Neural progenitor cell (in vitro differentiated cells): Measurements from ENCODE around the gene CEP290. TPM values are rescaled to one million over a fixed set of nuclear protein-coding genes. Genes with fewer than 3 reads are reported as not detected.

Experiments
- DNase-seq: peaks from one replicate; pipeline ENCODE4 v3.0.0-alpha.2; 2016; ENCODE audit warnings: low spot score
- H2AFZ ChIP-seq: fragments of 200-600 bp; sonication (generic); replicated peaks from 2 replicates; pipeline ENCODE4 v1.6.1; 2016; ENCODE audit warnings: antibody characterized with exemption
- H3F3A ChIP-seq: fragments of 200-600 bp; sonication (generic); 2 replicates; pipeline ENCODE4 v1.6.1; 2016; ENCODE audit warnings: antibody characterized with exemption, low read depth
- H3K27ac ChIP-seq: fragments of 200-600 bp; sonication (generic); 2 replicates; pipeline ENCODE4 v1.5.1; 2016; ENCODE audit warnings: mild to moderate bottlenecking
- H3K27me3 ChIP-seq: fragments of 200-600 bp; sonication (generic); 2 replicates; pipeline ENCODE4 v1.6.1; 2016; ENCODE audit warnings: mild to moderate bottlenecking, moderate library complexity
- H3K36me3 ChIP-seq: fragments of 200-600 bp; sonication (generic); 2 replicates; pipeline ENCODE4 v1.5.1; 2016
- H3K4me1 ChIP-seq: fragments of 200-600 bp; sonication (generic); 2 replicates; pipeline ENCODE4 v1.6.1; 2016; ENCODE audit warnings: mixed run types
- H3K4me2 ChIP-seq: fragments of 200-600 bp; sonication (generic); 2 replicates; pipeline ENCODE4 v1.6.1; 2016
- H3K4me3 ChIP-seq: fragments of 200-600 bp; sonication (generic); 2 replicates; pipeline ENCODE4 v1.5.1; 2016
- H3K79me2 ChIP-seq: fragments of 200-600 bp; sonication (generic); 2 replicates; pipeline ENCODE4 v1.6.1; 2016; ENCODE audit warnings: low read depth
- H3K9ac ChIP-seq: fragments of 200-600 bp; sonication (generic); 2 replicates; pipeline ENCODE4 v1.6.1; 2016
- H3K9me3 ChIP-seq: fragments of 200-600 bp; sonication (generic); 2 replicates; pipeline ENCODE4 v1.5.1; 2016; ENCODE audit warnings: low read depth
- H4K20me1 ChIP-seq: fragments of 200-600 bp; sonication (generic); 2 replicates; pipeline ENCODE4 v1.6.1; 2016; ENCODE audit warnings: low read depth
- H3K27ac Mint-ChIP-seq: 3 replicates; pipeline ENCODE4 v1.8.0; 2021; ENCODE audit warnings: mixed read lengths
- H3K27me3 Mint-ChIP-seq: 2 replicates; pipeline ENCODE4 v1.8.0; 2022; ENCODE audit warnings: low read depth, mild to moderate bottlenecking, inconsistent platforms, moderate library complexity, mixed read lengths; ENCODE audit not compliant: insufficient read depth
- H3K36me3 Mint-ChIP-seq: 3 replicates; pipeline ENCODE4 v1.8.0; 2021; ENCODE audit warnings: mixed read lengths
- H3K4me1 Mint-ChIP-seq: 3 replicates; pipeline ENCODE4 v1.8.0; 2021; ENCODE audit warnings: mixed read lengths
- H3K4me3 Mint-ChIP-seq: 3 replicates; pipeline ENCODE4 v1.8.0; 2021; ENCODE audit warnings: mild to moderate bottlenecking, moderate library complexity, mixed read lengths
- H3K9me3 Mint-ChIP-seq: 3 replicates; pipeline ENCODE4 v1.8.0; 2020; ENCODE audit warnings: mixed read lengths
- CTCF ChIP-seq: fragments of 200-600 bp; sonication (generic); IDR thresholded peaks from 2 replicates; pipeline ENCODE4 v1.5.1; 2017; ENCODE audit warnings: antibody characterized with exemption, mild to moderate bottlenecking
- EZH2 ChIP-seq: fragments of 200-600 bp; sonication (generic); IDR thresholded peaks from 2 replicates; pipeline ENCODE4 v1.6.1; 2017; ENCODE audit warnings: antibody characterized with exemption, mild to moderate bottlenecking, moderate library complexity
- EZH2phosphoT487 ChIP-seq: fragments of 200-600 bp; sonication (generic); IDR thresholded peaks from 2 replicates; pipeline ENCODE4 v1.6.1; 2017; ENCODE audit warnings: antibody characterized with exemption
- total RNA-seq: library from RNA; depleted of rRNA; stranded (reverse); fragments of >200 nt; gene quantifications from 2 replicates; pipeline ENCODE4 v1.2.3, GENCODE V29; 2015; ENCODE audit warnings: low replicate concordance

The CEP290 gene
- total RNA-seq, 1 donor from 2014 or later: 32.1 TPM

GRCh38 chr12:88056571-88056970 lies 85.3 kb downstream of the CEP290 start:
- Histone ChIP-seq H3K4me2 (no peak overlapping the region), H4K20me1 (no peaks in the 10 kb centered on the region), H3K9ac (no peak overlapping the region), H3K9me3 (no peaks in the 10 kb centered on the region), H3K36me3 (no peaks in the 10 kb centered on the region), H3K27me3 (no peaks in the 10 kb centered on the region), H2AFZ (no peak overlapping the region), H3K4me1 (no peaks in the 10 kb centered on the region), H3K4me3 (no peak overlapping the region), H3K79me2 (no peaks in the 10 kb centered on the region), H3F3A (no peaks in the 10 kb centered on the region), H3K27ac (no peak overlapping the region)
- H3K27me3 Mint-ChIP-seq: no peaks in the 10 kb centered on the region
- H3K9me3 Mint-ChIP-seq: no peaks in the 10 kb centered on the region
- H3K4me3 Mint-ChIP-seq: no peak overlapping the region
- no peaks in the 10 kb centered on the region for H3K4me1 Mint-ChIP-seq
- TF ChIP-seq EZH2: no peak
- no peak for TF ChIP-seq CTCF
- TF ChIP-seq EZH2phosphoT487: no peak
- DNase-seq: no peak
- H3K36me3 Mint-ChIP-seq: peaks cover 21% of the 10 kb centered on the region
- H3K27ac Mint-ChIP-seq: no peak overlapping the region

GRCh38 chr12:88052686-88053085 lies 89.2 kb downstream of the CEP290 start:
- peaks cover 14% of the 10 kb centered on the region for H3K36me3 Mint-ChIP-seq
- Histone ChIP-seq H3K27me3 (no peaks in the 10 kb centered on the region), H3K4me2 (no peak overlapping the region), H2AFZ (no peak overlapping the region), H3K4me3 (no peak overlapping the region), H4K20me1 (no peaks in the 10 kb centered on the region), H3K4me1 (no peaks in the 10 kb centered on the region), H3K9ac (no peak overlapping the region), H3F3A (no peaks in the 10 kb centered on the region), H3K9me3 (no peaks in the 10 kb centered on the region), H3K79me2 (no peaks in the 10 kb centered on the region), H3K36me3 (peaks cover 18% of the 10 kb centered on the region), H3K27ac (no peak overlapping the region)
- DNase-seq: peak; percentile 53
- no peaks in the 10 kb centered on the region for H3K9me3 Mint-ChIP-seq
- H3K4me3 Mint-ChIP-seq: no peak overlapping the region
- no peak for TF ChIP-seq EZH2phosphoT487
- TF ChIP-seq EZH2: no peak
- peak; percentile 61 for TF ChIP-seq CTCF
- no peaks in the 10 kb centered on the region for H3K4me1 Mint-ChIP-seq
- no peaks in the 10 kb centered on the region for H3K27me3 Mint-ChIP-seq
- H3K27ac Mint-ChIP-seq: no peak overlapping the region

- no peaks in the 10 kb centered on the region for H3K9me3 ChIP-seq
- Mint-ChIP-seq H3K4me1 (peaks cover 5% of the 10 kb centered on the region), H3K4me3 (no peak overlapping the region), H3K9me3 (no peaks in the 10 kb centered on the region), H3K27me3 (no peaks in the 10 kb centered on the region), H3K27ac (no peak overlapping the region), H3K36me3 (peaks cover 18% of the 10 kb centered on the region)
- peaks cover 29% of the 10 kb centered on the region for H3K79me2 ChIP-seq
- no peaks in the 10 kb centered on the region for H3K27me3 ChIP-seq
- H3K4me2 ChIP-seq: no peak overlapping the region
- H3K27ac ChIP-seq: no peak overlapping the region
- H3K9ac ChIP-seq: no peak overlapping the region
- H3K36me3 ChIP-seq: peaks cover 20% of the 10 kb centered on the region
- TF ChIP-seq CTCF: no peak
- no peak for TF ChIP-seq EZH2phosphoT487
- no peak for TF ChIP-seq EZH2
- no peak overlapping the region for H2AFZ ChIP-seq
- no peaks in the 10 kb centered on the region for H3F3A ChIP-seq
- no peaks in the 10 kb centered on the region for H3K4me1 ChIP-seq
- no peak overlapping the region for H3K4me3 ChIP-seq
- H4K20me1 ChIP-seq: no peaks in the 10 kb centered on the region
- DNase-seq: no peak
Observed at GRCh38 chr12:88044035-88044434, 97.9 kb downstream of the CEP290 start.

GRCh38 chr12:88037770-88038169 lies 104.1 kb downstream of the CEP290 start:
- no peak overlapping the region for H3K4me3 Mint-ChIP-seq
- H3K4me3 ChIP-seq: no peak overlapping the region
- H3K27ac Mint-ChIP-seq: no peak overlapping the region

More at GRCh38 chr12:88037770-88038169, 104.1 kb downstream of the CEP290 start:
- Histone ChIP-seq H3K4me2 (no peak overlapping the region), H3K9ac (no peak overlapping the region), H3K79me2 (peaks cover 64% of the 10 kb centered on the region), H3K27ac (no peak overlapping the region), H4K20me1 (peaks cover 12% of the 10 kb centered on the region), H3K4me1 (peaks cover 10% of the 10 kb centered on the region), H3K9me3 (no peaks in the 10 kb centered on the region), H3F3A (no peaks in the 10 kb centered on the region), H3K27me3 (no peaks in the 10 kb centered on the region), H3K36me3 (no peaks in the 10 kb centered on the region), H2AFZ (no peak overlapping the region)
- Mint-ChIP-seq H3K9me3 (no peaks in the 10 kb centered on the region), H3K36me3 (no peaks in the 10 kb centered on the region), H3K4me1 (peaks cover 26% of the 10 kb centered on the region), H3K27me3 (no peaks in the 10 kb centered on the region)
- TF ChIP-seq EZH2: no peak
- TF ChIP-seq CTCF: no peak
- no peak for TF ChIP-seq EZH2phosphoT487
- no peak for DNase-seq
